NCI-H1092 (cell line): ENCODE measurements around the gene WFS1.

Source experiments
- DNase-seq: peaks from one replicate; lab custom pipeline; 2025; lab: John Stamatoyannopoulos, UW

Gene WFS1

GRCh38 chr4:6259886-6260285, 9.8 kb upstream of the WFS1 start:
- no peak for DNase-seq

- DNase-seq: no peak
Measured at GRCh38 chr4:6262176-6262575, 7.5 kb upstream of the WFS1 start.

GRCh38 chr4:6262847-6263487, 6.7 kb upstream of the WFS1 start:
- DNase-seq: no peak

GRCh38 chr4:6263526-6264224, 6.0 kb upstream of the WFS1 start:
- no peak for DNase-seq

GRCh38 chr4:6264225-6264540, 5.5 kb upstream of the WFS1 start:
- peak; percentile 23 for DNase-seq

GRCh38 chr4:6265546-6265945, 4.1 kb upstream of the WFS1 start:
- no peak for DNase-seq

GRCh38 chr4:6267573-6267972, 2.1 kb upstream of the WFS1 start:
- DNase-seq: no peak

GRCh38 chr4:6268650-6269615, 717 bp upstream of the WFS1 start:
- peak; percentile 45 for DNase-seq

- no peak for DNase-seq
Measured at GRCh38 chr4:6270636-6271121, 1.0 kb downstream of the WFS1 start.

GRCh38 chr4:6271206-6271605, 1.6 kb downstream of the WFS1 start:
- no peak for DNase-seq

GRCh38 chr4:6271701-6272465, 2.2 kb downstream of the WFS1 start:
- no peak for DNase-seq

GRCh38 chr4:6272863-6273660, 3.4 kb downstream of the WFS1 start:
- DNase-seq: no peak

- DNase-seq: no peak
Measured at GRCh38 chr4:6273661-6273990, 4.0 kb downstream of the WFS1 start.

GRCh38 chr4:6275351-6275750, 5.7 kb downstream of the WFS1 start:
- DNase-seq: no peak

GRCh38 chr4:6275898-6276806, 6.5 kb downstream of the WFS1 start:
- no peak for DNase-seq

GRCh38 chr4:6277139-6277802, 7.6 kb downstream of the WFS1 start:
- DNase-seq: no peak

- no peak for DNase-seq
Measured at GRCh38 chr4:6277935-6278800, 8.5 kb downstream of the WFS1 start.

- DNase-seq: no peak
Measured at GRCh38 chr4:6278801-6279197, 9.1 kb downstream of the WFS1 start.
